ENCODE measurements around the gene C3orf20.
"Not testable (repeated sequence)": the region's sequence is repeated elsewhere in the genome, so short reads cannot be mapped to it uniquely, and the experiment has no call there.

Gene C3orf20

DNA sequence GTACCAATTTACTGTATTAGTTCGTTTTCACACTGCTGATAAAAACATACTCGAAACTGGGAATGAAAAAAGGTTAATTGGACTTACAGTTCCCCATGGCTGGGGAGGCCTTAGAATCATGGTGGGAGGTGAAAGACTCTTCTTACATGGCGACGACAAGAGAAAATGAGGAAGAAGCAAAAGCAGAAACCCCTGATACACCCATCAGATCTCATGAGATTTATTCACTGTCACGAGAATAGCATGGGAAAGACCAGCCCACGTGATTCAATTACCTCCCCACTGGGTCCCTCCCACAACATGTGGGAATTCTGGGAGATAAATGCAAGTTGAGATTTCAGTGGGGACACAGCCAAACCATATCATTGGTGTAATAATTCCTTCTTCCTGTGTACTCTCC is 69.6 kb downstream of the C3orf20 start:
- H3K4me3 ChIP-seq (ENCODE audit: low read depth, low read length): no peak overlapping the region
- DNase-seq (ENCODE audit: low read depth, low spot score): no peak
- POLR2A ChIA-PET: no interaction called here
- TF ChIP-seq, protein P1, sequence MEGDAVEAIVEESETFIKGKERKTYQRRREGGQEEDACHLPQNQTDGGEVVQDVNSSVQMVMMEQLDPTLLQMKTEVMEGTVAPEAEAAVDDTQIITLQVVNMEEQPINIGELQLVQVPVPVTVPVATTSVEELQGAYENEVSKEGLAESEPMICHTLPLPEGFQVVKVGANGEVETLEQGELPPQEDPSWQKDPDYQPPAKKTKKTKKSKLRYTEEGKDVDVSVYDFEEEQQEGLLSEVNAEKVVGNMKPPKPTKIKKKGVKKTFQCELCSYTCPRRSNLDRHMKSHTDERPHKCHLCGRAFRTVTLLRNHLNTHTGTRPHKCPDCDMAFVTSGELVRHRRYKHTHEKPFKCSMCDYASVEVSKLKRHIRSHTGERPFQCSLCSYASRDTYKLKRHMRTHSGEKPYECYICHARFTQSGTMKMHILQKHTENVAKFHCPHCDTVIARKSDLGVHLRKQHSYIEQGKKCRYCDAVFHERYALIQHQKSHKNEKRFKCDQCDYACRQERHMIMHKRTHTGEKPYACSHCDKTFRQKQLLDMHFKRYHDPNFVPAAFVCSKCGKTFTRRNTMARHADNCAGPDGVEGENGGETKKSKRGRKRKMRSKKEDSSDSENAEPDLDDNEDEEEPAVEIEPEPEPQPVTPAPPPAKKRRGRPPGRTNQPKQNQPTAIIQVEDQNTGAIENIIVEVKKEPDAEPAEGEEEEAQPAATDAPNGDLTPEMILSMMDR (IDR thresholded peaks at IDR 0.05; ENCODE audit: insufficient read depth, low read length, missing control alignments): no peak
- CTCF ChIA-PET: no interaction called here

DNA sequence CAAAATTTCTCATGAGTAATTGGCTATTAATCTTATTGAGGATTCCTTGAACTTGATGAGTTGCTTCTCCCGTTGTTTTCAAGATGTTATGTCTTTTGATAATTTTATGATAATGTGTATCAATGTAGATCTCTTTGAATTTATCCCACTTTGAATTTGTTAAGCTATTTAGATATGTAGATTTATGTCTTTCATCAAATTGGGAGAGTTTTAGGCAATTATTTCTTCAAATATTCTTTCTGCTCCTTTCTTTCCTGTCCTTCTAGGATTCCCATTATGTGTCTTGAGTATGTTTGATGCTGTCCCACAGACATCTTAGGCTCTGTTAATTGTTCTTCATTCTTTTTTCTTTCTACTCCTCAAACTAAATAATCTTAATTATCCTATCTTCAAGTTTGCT is 75.7 kb downstream of the C3orf20 start:
- TF ChIP-seq, protein P1 (IDR thresholded peaks at IDR 0.05; ENCODE audit: insufficient read depth, low read length, missing control alignments): no peak
- H3K4me3 ChIP-seq (ENCODE audit: low read depth, low read length): no peak overlapping the region
- DNase-seq (ENCODE audit: low read depth, low spot score): no peak
- CTCF ChIA-PET: interaction anchor here (1.2 kb wide), 1 partner anchor 170 kb away, joined by 3 read pairs; no protein-coding TSS in a partner anchor
- POLR2A ChIA-PET: no interaction called here

DNA sequence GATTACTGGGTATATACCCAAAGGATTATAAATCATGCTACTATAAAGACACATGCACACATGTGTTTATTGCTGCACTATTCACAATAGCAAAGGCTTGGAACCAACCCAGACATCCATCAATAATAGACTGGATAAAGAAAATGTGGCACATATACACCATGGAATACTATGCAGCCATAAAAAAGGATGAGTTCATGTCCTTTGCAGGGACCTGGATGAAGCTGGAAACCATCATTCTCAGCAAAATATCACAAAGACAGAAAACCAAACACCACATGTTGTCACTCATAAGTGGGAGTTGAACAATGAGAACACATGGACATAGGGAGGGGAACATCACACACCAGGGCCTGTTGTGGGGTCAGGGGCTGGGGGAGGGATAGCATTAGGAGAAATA is 78.0 kb downstream of the C3orf20 start:
- POLR2A ChIA-PET: not testable (repeated sequence)

DNA sequence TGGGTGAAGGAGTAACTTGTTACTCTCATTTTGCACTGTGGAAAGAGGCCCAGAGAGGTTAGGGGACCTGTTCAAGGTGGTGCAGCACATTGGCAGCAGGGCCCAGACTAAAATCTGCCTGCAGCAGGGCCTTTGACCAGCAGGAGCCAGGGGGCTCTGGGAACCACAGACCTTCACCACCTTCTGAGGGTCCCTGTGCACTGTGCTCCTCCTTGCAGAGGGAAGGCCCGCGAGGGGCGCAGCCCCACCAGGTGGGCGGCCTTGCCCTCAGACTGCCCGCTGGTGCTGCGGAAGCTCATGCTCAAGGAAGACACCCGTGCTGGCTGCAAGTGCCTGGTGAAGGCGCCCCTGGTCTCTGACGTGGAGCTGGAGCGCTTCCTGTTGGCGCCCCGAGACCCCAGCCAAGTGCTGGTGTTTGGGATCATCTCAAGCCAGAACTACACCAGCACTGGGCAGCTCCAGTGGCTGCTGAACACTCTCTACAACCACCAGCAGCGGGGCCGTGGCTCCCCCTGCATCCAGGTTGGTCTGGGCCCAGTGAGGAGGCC is 82.3 kb downstream of the C3orf20 start:
- CTCF ChIA-PET: no interaction called here

More for the DNA sequence above, 78.0 kb downstream of the C3orf20 start:
- H3K4me3 ChIP-seq (ENCODE audit: low read depth, low read length); CTCF ChIA-PET; DNase-seq (ENCODE audit: low read depth, low spot score): not testable (repeated sequence)

DNA sequence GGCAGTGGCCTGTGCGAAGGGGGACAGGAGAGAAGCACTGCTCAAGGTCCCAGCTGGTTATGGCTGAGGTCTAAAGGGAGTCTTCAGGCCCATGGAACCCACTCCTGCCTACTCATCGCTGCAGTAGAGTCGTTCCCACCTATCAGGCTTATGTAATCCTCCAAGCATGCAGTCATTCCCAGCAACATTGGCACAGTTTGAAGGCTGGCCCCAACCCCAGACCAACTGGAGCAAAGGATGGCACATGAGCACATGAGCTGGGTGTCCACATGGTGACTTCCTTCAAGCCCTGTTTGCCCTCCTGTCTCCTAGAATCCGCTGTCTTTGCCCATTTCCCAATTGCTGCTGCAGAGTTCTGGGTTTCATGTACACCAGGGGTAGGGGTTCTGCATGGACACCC is 83.4 kb downstream of the C3orf20 start:
- TF ChIP-seq, protein P1 (IDR thresholded peaks at IDR 0.05; ENCODE audit: insufficient read depth, low read length, missing control alignments): no peak
- H3K4me3 ChIP-seq (ENCODE audit: low read depth, low read length): no peak overlapping the region
- ChIA-PET CTCF (no interaction called here), POLR2A (no interaction called here)
- no peak for DNase-seq (ENCODE audit: low read depth, low spot score)

More for the DNA sequence above, 82.3 kb downstream of the C3orf20 start:
- TF ChIP-seq, protein P1 (IDR thresholded peaks at IDR 0.05; ENCODE audit: insufficient read depth, low read length, missing control alignments): no peak
- H3K4me3 ChIP-seq (ENCODE audit: low read depth, low read length): no peak overlapping the region
- DNase-seq (ENCODE audit: low read depth, low spot score): no peak
- POLR2A ChIA-PET: no interaction called here

DNA sequence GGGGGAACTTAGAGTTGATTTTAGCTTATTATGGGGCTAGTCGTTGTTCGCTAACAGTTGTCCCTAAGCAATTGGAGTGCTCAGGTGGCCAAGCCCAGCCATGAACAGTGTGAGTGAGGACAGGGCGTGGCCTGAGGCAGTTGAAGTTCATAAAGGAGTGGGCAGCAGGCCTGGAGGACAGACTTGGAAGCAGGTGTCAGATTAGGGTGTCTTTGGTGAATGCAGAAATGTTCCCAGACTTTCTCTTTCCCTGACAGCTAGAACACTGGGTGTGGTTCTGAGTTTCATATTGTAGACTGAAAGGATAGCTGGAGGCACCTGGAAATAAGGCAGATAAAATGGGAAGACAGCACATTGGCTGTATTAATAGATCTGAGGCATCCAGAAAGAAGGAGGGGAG is 84.0 kb downstream of the C3orf20 start:
- DNase-seq (ENCODE audit: low read depth, low spot score): no peak
- no peak overlapping the region for H3K4me3 ChIP-seq (ENCODE audit: low read depth, low read length)
- TF ChIP-seq, protein P1 (IDR thresholded peaks at IDR 0.05; ENCODE audit: insufficient read depth, low read length, missing control alignments): no peak
- CTCF ChIA-PET: no interaction called here
- POLR2A ChIA-PET: no interaction called here

DNA sequence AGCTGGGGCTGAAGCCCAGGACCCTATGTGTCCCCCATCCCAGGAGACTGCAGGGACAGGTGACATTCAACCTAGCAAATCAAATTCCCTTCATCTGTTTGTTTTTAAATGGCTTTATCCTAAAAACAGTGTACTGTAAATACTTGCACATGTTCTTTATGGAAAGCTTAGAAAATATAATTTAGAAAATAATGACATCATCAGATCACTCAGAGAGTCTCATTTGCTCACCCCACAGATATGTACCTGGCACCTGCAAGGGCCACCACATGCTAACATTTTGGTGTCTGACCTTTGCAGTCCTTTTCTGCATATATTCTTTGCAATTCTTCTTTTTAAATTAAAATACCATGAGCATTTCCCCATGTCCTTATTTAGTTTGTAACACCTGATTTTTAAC is 85.2 kb downstream of the C3orf20 start:
- ChIA-PET POLR2A (no interaction called here), CTCF (no interaction called here)
- DNase-seq (ENCODE audit: low read depth, low spot score): no peak
- no peak overlapping the region for H3K4me3 ChIP-seq (ENCODE audit: low read depth, low read length)
- TF ChIP-seq, protein P1 (IDR thresholded peaks at IDR 0.05; ENCODE audit: insufficient read depth, low read length, missing control alignments): no peak
